ENCODE measurements around the gene ZNF599.

GRCh38 chr19:34767951-34768350, 5.1 kb downstream of the ZNF599 start:
- TF ChIP-seq, protein P1, sequence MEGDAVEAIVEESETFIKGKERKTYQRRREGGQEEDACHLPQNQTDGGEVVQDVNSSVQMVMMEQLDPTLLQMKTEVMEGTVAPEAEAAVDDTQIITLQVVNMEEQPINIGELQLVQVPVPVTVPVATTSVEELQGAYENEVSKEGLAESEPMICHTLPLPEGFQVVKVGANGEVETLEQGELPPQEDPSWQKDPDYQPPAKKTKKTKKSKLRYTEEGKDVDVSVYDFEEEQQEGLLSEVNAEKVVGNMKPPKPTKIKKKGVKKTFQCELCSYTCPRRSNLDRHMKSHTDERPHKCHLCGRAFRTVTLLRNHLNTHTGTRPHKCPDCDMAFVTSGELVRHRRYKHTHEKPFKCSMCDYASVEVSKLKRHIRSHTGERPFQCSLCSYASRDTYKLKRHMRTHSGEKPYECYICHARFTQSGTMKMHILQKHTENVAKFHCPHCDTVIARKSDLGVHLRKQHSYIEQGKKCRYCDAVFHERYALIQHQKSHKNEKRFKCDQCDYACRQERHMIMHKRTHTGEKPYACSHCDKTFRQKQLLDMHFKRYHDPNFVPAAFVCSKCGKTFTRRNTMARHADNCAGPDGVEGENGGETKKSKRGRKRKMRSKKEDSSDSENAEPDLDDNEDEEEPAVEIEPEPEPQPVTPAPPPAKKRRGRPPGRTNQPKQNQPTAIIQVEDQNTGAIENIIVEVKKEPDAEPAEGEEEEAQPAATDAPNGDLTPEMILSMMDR (IDR thresholded peaks at IDR 0.05; ENCODE audit: insufficient read depth, low read length): no peak
- TF ChIP-seq, protein P2, sequence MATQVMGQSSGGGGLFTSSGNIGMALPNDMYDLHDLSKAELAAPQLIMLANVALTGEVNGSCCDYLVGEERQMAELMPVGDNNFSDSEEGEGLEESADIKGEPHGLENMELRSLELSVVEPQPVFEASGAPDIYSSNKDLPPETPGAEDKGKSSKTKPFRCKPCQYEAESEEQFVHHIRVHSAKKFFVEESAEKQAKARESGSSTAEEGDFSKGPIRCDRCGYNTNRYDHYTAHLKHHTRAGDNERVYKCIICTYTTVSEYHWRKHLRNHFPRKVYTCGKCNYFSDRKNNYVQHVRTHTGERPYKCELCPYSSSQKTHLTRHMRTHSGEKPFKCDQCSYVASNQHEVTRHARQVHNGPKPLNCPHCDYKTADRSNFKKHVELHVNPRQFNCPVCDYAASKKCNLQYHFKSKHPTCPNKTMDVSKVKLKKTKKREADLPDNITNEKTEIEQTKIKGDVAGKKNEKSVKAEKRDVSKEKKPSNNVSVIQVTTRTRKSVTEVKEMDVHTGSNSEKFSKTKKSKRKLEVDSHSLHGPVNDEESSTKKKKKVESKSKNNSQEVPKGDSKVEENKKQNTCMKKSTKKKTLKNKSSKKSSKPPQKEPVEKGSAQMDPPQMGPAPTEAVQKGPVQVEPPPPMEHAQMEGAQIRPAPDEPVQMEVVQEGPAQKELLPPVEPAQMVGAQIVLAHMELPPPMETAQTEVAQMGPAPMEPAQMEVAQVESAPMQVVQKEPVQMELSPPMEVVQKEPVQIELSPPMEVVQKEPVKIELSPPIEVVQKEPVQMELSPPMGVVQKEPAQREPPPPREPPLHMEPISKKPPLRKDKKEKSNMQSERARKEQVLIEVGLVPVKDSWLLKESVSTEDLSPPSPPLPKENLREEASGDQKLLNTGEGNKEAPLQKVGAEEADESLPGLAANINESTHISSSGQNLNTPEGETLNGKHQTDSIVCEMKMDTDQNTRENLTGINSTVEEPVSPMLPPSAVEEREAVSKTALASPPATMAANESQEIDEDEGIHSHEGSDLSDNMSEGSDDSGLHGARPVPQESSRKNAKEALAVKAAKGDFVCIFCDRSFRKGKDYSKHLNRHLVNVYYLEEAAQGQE (IDR thresholded peaks at IDR 0.05; ENCODE audit: insufficient replicate concordance, low read depth): no peak
- no peak for TF ChIP-seq POLR2AphosphoS5 (IDR thresholded peaks at IDR 0.05; ENCODE audit: low read depth)
